Measurements from ENCODE around the gene C11orf97.

The C11orf97 gene

DNA sequence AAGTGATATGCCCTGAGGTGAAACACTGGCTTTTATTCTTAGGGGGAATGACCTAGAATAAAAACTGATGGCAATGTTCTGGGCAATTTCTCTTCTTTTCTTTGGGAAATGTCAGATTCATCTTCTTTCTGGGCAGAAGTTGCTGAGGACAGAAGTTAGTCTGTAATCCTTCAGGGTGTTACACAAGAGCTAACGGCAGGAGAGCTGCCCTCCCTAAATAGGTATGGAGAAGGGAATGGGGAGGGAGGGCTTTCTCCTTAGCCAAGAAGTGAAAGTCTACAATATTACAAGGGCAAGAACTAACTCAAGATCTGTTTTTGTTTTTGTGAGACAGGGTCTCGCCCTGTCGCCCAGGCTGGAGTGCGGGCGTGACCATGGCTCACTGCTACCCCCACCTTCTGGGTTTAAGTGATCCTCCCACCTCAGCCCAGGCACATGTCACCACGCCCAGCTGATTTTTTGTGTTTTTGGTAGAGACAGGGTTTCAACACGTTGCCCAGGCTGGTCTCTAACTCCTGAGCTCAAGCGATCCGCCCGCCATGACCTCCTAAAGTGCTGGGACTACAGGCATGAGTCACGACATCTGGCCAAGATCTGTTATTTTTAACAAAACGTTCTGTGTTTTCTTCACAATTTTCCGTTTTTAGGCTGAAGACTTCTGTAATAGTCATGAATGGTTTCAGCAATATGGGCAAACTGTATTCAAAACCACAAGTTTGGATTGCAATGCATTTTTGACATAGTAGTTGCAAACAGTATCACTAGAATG is 62.1 kb downstream of the C11orf97 start:
- DNase-seq (ENCODE audit: low spot score), result no peak
- TF ChIP-seq, protein P1, sequence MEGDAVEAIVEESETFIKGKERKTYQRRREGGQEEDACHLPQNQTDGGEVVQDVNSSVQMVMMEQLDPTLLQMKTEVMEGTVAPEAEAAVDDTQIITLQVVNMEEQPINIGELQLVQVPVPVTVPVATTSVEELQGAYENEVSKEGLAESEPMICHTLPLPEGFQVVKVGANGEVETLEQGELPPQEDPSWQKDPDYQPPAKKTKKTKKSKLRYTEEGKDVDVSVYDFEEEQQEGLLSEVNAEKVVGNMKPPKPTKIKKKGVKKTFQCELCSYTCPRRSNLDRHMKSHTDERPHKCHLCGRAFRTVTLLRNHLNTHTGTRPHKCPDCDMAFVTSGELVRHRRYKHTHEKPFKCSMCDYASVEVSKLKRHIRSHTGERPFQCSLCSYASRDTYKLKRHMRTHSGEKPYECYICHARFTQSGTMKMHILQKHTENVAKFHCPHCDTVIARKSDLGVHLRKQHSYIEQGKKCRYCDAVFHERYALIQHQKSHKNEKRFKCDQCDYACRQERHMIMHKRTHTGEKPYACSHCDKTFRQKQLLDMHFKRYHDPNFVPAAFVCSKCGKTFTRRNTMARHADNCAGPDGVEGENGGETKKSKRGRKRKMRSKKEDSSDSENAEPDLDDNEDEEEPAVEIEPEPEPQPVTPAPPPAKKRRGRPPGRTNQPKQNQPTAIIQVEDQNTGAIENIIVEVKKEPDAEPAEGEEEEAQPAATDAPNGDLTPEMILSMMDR (IDR thresholded peaks at IDR 0.05; ENCODE audit: extremely low read depth, insufficient read depth, missing control alignments), result no peak
- in situ Hi-C loops (cut with MboI; ENCODE audit: low pct_unique_long_range_greater_than_20kb, low sequenced_read_pairs, unreplicated experiment), result no loop called here

DNA sequence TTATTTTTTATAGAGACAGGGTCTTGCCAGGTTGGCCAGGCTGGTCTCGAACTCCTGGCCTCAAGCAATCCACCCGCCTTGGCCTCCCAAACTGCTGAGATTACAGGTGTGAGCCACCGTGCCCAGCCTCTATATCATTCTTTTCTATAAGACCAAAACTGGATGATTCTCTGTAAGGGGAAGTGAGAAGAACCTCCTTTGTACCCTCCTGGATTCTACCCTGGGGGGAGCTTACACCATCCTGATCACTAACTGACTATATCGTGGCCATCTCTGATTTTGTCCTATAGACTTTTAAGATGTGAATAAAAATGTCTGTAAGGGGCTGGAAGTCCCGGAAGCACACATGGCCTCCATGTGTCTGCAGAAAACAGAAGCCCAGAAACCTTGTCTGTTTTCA is 64.0 kb downstream of the C11orf97 start:
- TF ChIP-seq, protein P1 (IDR thresholded peaks at IDR 0.05; ENCODE audit: extremely low read depth, insufficient read depth, missing control alignments), result no peak
- in situ Hi-C loops (cut with MboI; ENCODE audit: low pct_unique_long_range_greater_than_20kb, low sequenced_read_pairs, unreplicated experiment), result no loop called here
- no peak for DNase-seq (ENCODE audit: low spot score)

DNA sequence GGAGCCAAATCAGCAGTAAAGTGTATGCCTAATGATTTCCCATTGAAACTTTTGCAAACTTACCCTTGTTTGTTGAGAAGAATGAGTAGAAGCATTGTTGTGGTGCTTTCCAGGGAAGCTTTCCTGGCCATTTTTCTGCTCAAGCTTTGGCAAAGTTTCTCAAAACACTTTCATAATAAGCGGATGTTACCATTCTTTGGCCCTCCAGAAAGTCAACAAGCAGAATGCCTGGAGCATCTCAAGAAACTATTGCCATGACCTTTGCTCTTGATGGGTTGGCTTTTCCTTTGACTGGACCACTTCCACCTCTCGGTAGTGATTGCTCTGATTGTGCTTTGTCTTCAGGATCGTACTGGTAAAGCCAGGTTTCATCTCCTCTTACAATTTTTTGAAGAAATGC is 65.6 kb downstream of the C11orf97 start:
- in situ Hi-C loops (cut with MboI; ENCODE audit: low pct_unique_long_range_greater_than_20kb, low sequenced_read_pairs, unreplicated experiment), result no loop called here
- no peak for DNase-seq (ENCODE audit: low spot score)
- TF ChIP-seq, protein P1 (IDR thresholded peaks at IDR 0.05; ENCODE audit: extremely low read depth, insufficient read depth, missing control alignments), result no peak

All from GM13977 (cell line).